CD4-positive, alpha-beta memory T cell (primary cell): ENCODE results near the gene FAM114A1. TPM values are rescaled to one million over a fixed set of nuclear protein-coding genes. Genes with fewer than 3 reads are reported as not detected.

Experiments used
- CTCF ChIA-PET: fragments of 350-600 bp; sonication (Branson Sonifier 250); formaldehyde crosslinking; loops from one replicate; lab custom pipeline; 2021; ENCODE audit warnings: inconsistent platforms; ENCODE audit not compliant: partially characterized antibody; lab: Charles Lee
- POLR2A ChIA-PET: fragments of 350-600 bp; sonication (Branson Sonifier 250); formaldehyde crosslinking; loops from one replicate; lab custom pipeline; 2021; ENCODE audit not compliant: partially characterized antibody; lab: Charles Lee
- DNase-seq, 5 donors: peaks; one replicate each; pipeline versions ENCODE4 v3.0.0 to v3.0.0-alpha.2; 2020 to 2022; ENCODE audit warnings: mixed read lengths in 1 of 5
- H3K27ac ChIP-seq: one replicate; pipeline ENCODE4 v1.7.0; 2013; ENCODE audit warnings: low read depth, low read length
- H3K27me3 ChIP-seq: 2 replicates; pipeline ENCODE4 v1.7.0; 2013; ENCODE audit warnings: mild to moderate bottlenecking, low read length, moderate library complexity; ENCODE audit not compliant: insufficient read depth
- H3K36me3 ChIP-seq: 2 replicates; pipeline ENCODE4 v1.7.0; 2013; ENCODE audit warnings: mild to moderate bottlenecking, low read length, moderate library complexity; ENCODE audit not compliant: insufficient read depth
- H3K4me1 ChIP-seq: 2 replicates; pipeline ENCODE4 v1.7.0; 2013; ENCODE audit warnings: mild to moderate bottlenecking, low read length, moderate library complexity; ENCODE audit not compliant: insufficient read depth
- H3K4me3 ChIP-seq, 2 donors: one replicate each; pipeline ENCODE4 v1.7.0; 2013; ENCODE audit warnings: low read length in 2 of 2, mild to moderate bottlenecking in 1 of 2
- H3K9me3 ChIP-seq, 2 donors: one replicate each; pipeline ENCODE4 v1.7.0; 2013; ENCODE audit warnings: low read length in 2 of 2, control low read depth in 1 of 2; ENCODE audit not compliant: control insufficient read depth in 1 of 2
- H3K27ac Mint-ChIP-seq, 7 donors: one replicate each; pipeline ENCODE4 v1.8.0; 2020 to 2021; ENCODE audit warnings: mixed read lengths in 7 of 7, mild to moderate bottlenecking in 6 of 7, inconsistent platforms in 3 of 7, moderate library complexity in 3 of 7
- H3K27me3 Mint-ChIP-seq, 2 donors: one replicate each; pipeline ENCODE4 v1.8.0; 2020 to 2021; ENCODE audit warnings: mixed read lengths in 2 of 2
- H3K36me3 Mint-ChIP-seq, 2 donors: one replicate each; pipeline ENCODE4 v1.8.0; 2020 to 2021; ENCODE audit warnings: mixed read lengths in 2 of 2, inconsistent platforms in 1 of 2, mild to moderate bottlenecking in 1 of 2
- H3K4me1 Mint-ChIP-seq, 4 donors: one replicate each; pipeline ENCODE4 v1.8.0; 2020 to 2021; ENCODE audit warnings: mixed read lengths in 4 of 4, mild to moderate bottlenecking in 1 of 4
- H3K4me3 Mint-ChIP-seq, 8 donors: one replicate each; pipeline ENCODE4 v1.8.0; 2020 to 2021; ENCODE audit warnings: mixed read lengths in 8 of 8, mild to moderate bottlenecking in 7 of 8, moderate library complexity in 6 of 8, inconsistent platforms in 3 of 8
- H3K9me3 Mint-ChIP-seq, 8 donors: one replicate each; pipeline ENCODE4 v1.8.0; 2020 to 2021; ENCODE audit warnings: mixed read lengths in 8 of 8, mild to moderate bottlenecking in 5 of 8, inconsistent platforms in 3 of 8, moderate library complexity in 1 of 8
- intact Hi-C: fragments of 100-400 bp; cut with micrococcal nuclease; formaldehyde crosslinking; loops from one replicate; pipeline ENCODE4 v1.15.1; 2023
- polyA plus RNA-seq, 2 donors: library from polyadenylated mRNA; unstranded; fragments of 300-500 nt; fragmentation: Illumina TruSeq; gene quantifications; one replicate each; pipeline ENCODE4 v1.2.3, GENCODE V29; 2021
- total RNA-seq, 2 experiments: library from RNA; stranded (reverse); gene quantifications; one replicate each; pipeline ENCODE4 v1.2.3, GENCODE V29; 2021

The FAM114A1 gene
- total and polyA plus RNA-seq, 4 experiments from 2014 or later: 0.09 to 0.64 (median 0.44) TPM; not detected in 1

GRCh38 chr4:38917481-38918025 is 49.9 kb downstream of the FAM114A1 start:
- Mint-ChIP-seq H3K4me1 (peaks cover 9 to 13% (median 9%) of the 10 kb centered on the region in 4 donors), H3K36me3 (no peaks in the 10 kb centered on the region), H3K27me3 (no peaks in the 10 kb centered on the region), H3K4me3 (no peak overlapping the region), H3K9me3 (no peaks in the 10 kb centered on the region), H3K27ac (no peak overlapping the region)
- intact Hi-C loops: no loop called here
- no peak overlapping the region for H3K27ac ChIP-seq
- no peaks in the 10 kb centered on the region for H3K9me3 ChIP-seq
- H3K36me3 ChIP-seq: no peaks in the 10 kb centered on the region
- no peak for DNase-seq
- H3K4me1 ChIP-seq: peaks cover 10% of the 10 kb centered on the region
- H3K4me3 ChIP-seq: no peak overlapping the region
- no peaks in the 10 kb centered on the region for H3K27me3 ChIP-seq
- POLR2A ChIA-PET: no interaction called here
- CTCF ChIA-PET: interaction anchor here (0.6 to 2.8 kb wide), 3 partner anchors 15 to 217 kb away, joined by 3 to 10 read pairs (median 9); no protein-coding TSS in a partner anchor

GRCh38 chr4:38919494-38919893 is 51.9 kb downstream of the FAM114A1 start:
- ChIA-PET CTCF (interaction anchor here (0.7 kb wide), 1 partner anchor 216 kb away, joined by 4 read pairs; no protein-coding TSS in a partner anchor), POLR2A (no interaction called here)
- no peak overlapping the region for H3K4me3 ChIP-seq
- DNase-seq: no peak
- H3K9me3 Mint-ChIP-seq: no peaks in the 10 kb centered on the region
- no peaks in the 10 kb centered on the region for H3K36me3 ChIP-seq
- no peak overlapping the region for H3K27ac Mint-ChIP-seq
- H3K27me3 ChIP-seq: no peaks in the 10 kb centered on the region
- H3K4me1 Mint-ChIP-seq: peaks cover 9 to 13% (median 10%) of the 10 kb centered on the region in 4 donors
- no peaks in the 10 kb centered on the region for H3K27me3 Mint-ChIP-seq
- H3K36me3 Mint-ChIP-seq: no peaks in the 10 kb centered on the region
- no peak overlapping the region for H3K4me3 Mint-ChIP-seq
- no peak overlapping the region for H3K27ac ChIP-seq
- no peaks in the 10 kb centered on the region for H3K9me3 ChIP-seq
- H3K4me1 ChIP-seq: peaks cover 10% of the 10 kb centered on the region
- intact Hi-C loops: no loop called here

GRCh38 chr4:38920186-38920585 is 52.6 kb downstream of the FAM114A1 start:
- no peaks in the 10 kb centered on the region for H3K27me3 ChIP-seq
- intact Hi-C loops: no loop called here

GRCh38 chr4:38920677-38921076 is 53.1 kb downstream of the FAM114A1 start:
- peaks cover 0 to 5% (median 2%) of the 10 kb centered on the region in 4 donors for H3K4me1 Mint-ChIP-seq
- intact Hi-C loops: no loop called here
- no peak overlapping the region for H3K27ac Mint-ChIP-seq
- Histone ChIP-seq H3K4me3 (no peak overlapping the region), H3K36me3 (no peaks in the 10 kb centered on the region), H3K27me3 (no peaks in the 10 kb centered on the region), H3K4me1 (no peaks in the 10 kb centered on the region), H3K27ac (no peak overlapping the region), H3K9me3 (no peaks in the 10 kb centered on the region)
- ChIA-PET CTCF (interaction anchor here (1.0 kb wide), 1 partner anchor 22 kb away, joined by 3 read pairs; no protein-coding TSS in a partner anchor), POLR2A (no interaction called here)
- H3K36me3 Mint-ChIP-seq: no peaks in the 10 kb centered on the region
- no peaks in the 10 kb centered on the region for H3K9me3 Mint-ChIP-seq
- no peak for DNase-seq
- H3K4me3 Mint-ChIP-seq: no peak overlapping the region
- no peaks in the 10 kb centered on the region for H3K27me3 Mint-ChIP-seq

More at GRCh38 chr4:38920186-38920585, 52.6 kb downstream of the FAM114A1 start:
- CTCF ChIA-PET: interaction anchor here (1.0 kb wide), 1 partner anchor 22 kb away, joined by 3 read pairs; no protein-coding TSS in a partner anchor
- no peak for DNase-seq
- no peaks in the 10 kb centered on the region for H3K36me3 ChIP-seq
- Mint-ChIP-seq H3K4me1 (peaks cover 2 to 8% (median 4%) of the 10 kb centered on the region in 4 donors), H3K27ac (no peak overlapping the region), H3K4me3 (no peak overlapping the region), H3K36me3 (no peaks in the 10 kb centered on the region), H3K9me3 (no peaks in the 10 kb centered on the region), H3K27me3 (no peaks in the 10 kb centered on the region)
- POLR2A ChIA-PET: no interaction called here
- H3K4me3 ChIP-seq: no peak overlapping the region
- peaks cover 3% of the 10 kb centered on the region for H3K4me1 ChIP-seq
- H3K9me3 ChIP-seq: no peaks in the 10 kb centered on the region
- H3K27ac ChIP-seq: no peak overlapping the region

GRCh38 chr4:38921151-38921550 is 53.5 kb downstream of the FAM114A1 start:
- CTCF ChIA-PET: interaction anchor here (1.0 kb wide), 1 partner anchor 21 kb away, joined by 3 read pairs; no protein-coding TSS in a partner anchor

GRCh38 chr4:38923746-38924145 is 56.1 kb downstream of the FAM114A1 start:
- Histone ChIP-seq H3K9me3 (no peaks in the 10 kb centered on the region), H3K27me3 (no peaks in the 10 kb centered on the region), H3K4me3 (no peak overlapping the region), H3K36me3 (no peaks in the 10 kb centered on the region), H3K27ac (no peak overlapping the region), H3K4me1 (no peaks in the 10 kb centered on the region)
- intact Hi-C loops: no loop called here
- POLR2A ChIA-PET: interaction anchor here (1.0 kb wide), 1 partner anchor 11 kb away, joined by 3 read pairs; no protein-coding TSS in a partner anchor
- no peaks in the 10 kb centered on the region for H3K27me3 Mint-ChIP-seq
- no peak for DNase-seq
- CTCF ChIA-PET: interaction anchor here (0.7 to 1.1 kb wide), 2 partner anchors 21 to 211 kb away, joined by 3 to 4 read pairs; no protein-coding TSS in a partner anchor
- H3K4me3 Mint-ChIP-seq: no peak overlapping the region
- H3K4me1 Mint-ChIP-seq: peaks cover 0 to 5% (median 2%) of the 10 kb centered on the region in 4 donors
- no peaks in the 10 kb centered on the region for H3K36me3 Mint-ChIP-seq
- H3K27ac Mint-ChIP-seq: no peak overlapping the region
- H3K9me3 Mint-ChIP-seq: no peaks in the 10 kb centered on the region

More at GRCh38 chr4:38921151-38921550, 53.5 kb downstream of the FAM114A1 start:
- no peaks in the 10 kb centered on the region for H3K36me3 Mint-ChIP-seq
- Histone ChIP-seq H3K27me3 (no peaks in the 10 kb centered on the region), H3K4me1 (no peaks in the 10 kb centered on the region), H3K27ac (no peak overlapping the region), H3K4me3 (no peak overlapping the region), H3K36me3 (no peaks in the 10 kb centered on the region), H3K9me3 (no peaks in the 10 kb centered on the region)
- H3K27ac Mint-ChIP-seq: no peak overlapping the region
- intact Hi-C loops: no loop called here
- H3K4me3 Mint-ChIP-seq: no peak overlapping the region
- H3K4me1 Mint-ChIP-seq: peaks cover 0 to 5% (median 2%) of the 10 kb centered on the region in 4 donors
- no peak for DNase-seq
- POLR2A ChIA-PET: no interaction called here
- H3K9me3 Mint-ChIP-seq: no peaks in the 10 kb centered on the region
- no peaks in the 10 kb centered on the region for H3K27me3 Mint-ChIP-seq

- no peaks in the 10 kb centered on the region for H3K36me3 Mint-ChIP-seq
- H3K4me1 Mint-ChIP-seq: peaks cover 0 to 5% (median 2%) of the 10 kb centered on the region in 4 donors
- Histone ChIP-seq H3K27ac (no peak overlapping the region), H3K4me1 (no peaks in the 10 kb centered on the region), H3K9me3 (no peaks in the 10 kb centered on the region), H3K36me3 (no peaks in the 10 kb centered on the region), H3K4me3 (no peak overlapping the region), H3K27me3 (no peaks in the 10 kb centered on the region)
- ChIA-PET POLR2A (interaction anchor here (1.0 kb wide), 1 partner anchor 11 kb away, joined by 3 read pairs; no protein-coding TSS in a partner anchor), CTCF (interaction anchor here (0.7 to 1.1 kb wide), 3 partner anchors 11 to 211 kb away, joined by 3 to 4 read pairs (median 3); no protein-coding TSS in a partner anchor)
- H3K4me3 Mint-ChIP-seq: no peak overlapping the region
- H3K27me3 Mint-ChIP-seq: no peaks in the 10 kb centered on the region
- no peaks in the 10 kb centered on the region for H3K9me3 Mint-ChIP-seq
- DNase-seq: no peak
- H3K27ac Mint-ChIP-seq: no peak overlapping the region
- intact Hi-C loops: no loop called here
Measured at GRCh38 chr4:38924353-38924752, 56.7 kb downstream of the FAM114A1 start.
